WTC11 (cell line): ENCODE data around the gene ZCCHC8. TPM values are rescaled to one million over a fixed set of nuclear protein-coding genes. Genes with fewer than 3 reads are reported as not detected.
"Not testable (repeated sequence)": the region's sequence is repeated elsewhere in the genome, so short reads cannot be mapped to it uniquely, and the experiment has no call there.

ENCODE experiments used
- ATAC-seq: fragments of 200-7000 bp; cut with Tn5 transposase; 2 replicates; pipeline ENCODE4 v1.10.0; 2021; ENCODE audit warnings: mild to moderate bottlenecking, moderate library complexity
- CTCF ChIA-PET: fragments of 300-600 bp; sonication (Branson Sonifier 250); formaldehyde crosslinking; loops from one replicate; lab custom pipeline; 2021; ENCODE audit warnings: antibody characterized with exemption; lab: Charles Lee
- POLR2A ChIA-PET: fragments of 350-600 bp; sonication (Branson Sonifier 250); formaldehyde crosslinking; loops from one replicate; lab custom pipeline; 2021; ENCODE audit warnings: antibody characterized with exemption; lab: Charles Lee
- DNase-seq: peaks from one replicate; pipeline ENCODE4 v3.0.0; 2021; ENCODE audit warnings: low spot score
- H3K27ac Mint-ChIP-seq: 2 replicates; pipeline ENCODE4 v1.8.0; 2021; ENCODE audit warnings: mixed read lengths
- H3K27me3 Mint-ChIP-seq: 2 replicates; pipeline ENCODE4 v1.8.0; 2021; ENCODE audit warnings: low read depth, mild to moderate bottlenecking, moderate library complexity, mixed read lengths
- H3K36me3 Mint-ChIP-seq: 2 replicates; pipeline ENCODE4 v1.8.0; 2021; ENCODE audit warnings: mixed read lengths
- H3K4me1 Mint-ChIP-seq: 2 replicates; pipeline ENCODE4 v1.8.0; 2022; ENCODE audit warnings: mixed read lengths
- H3K4me3 Mint-ChIP-seq: 2 replicates; pipeline ENCODE4 v1.8.0; 2021; ENCODE audit warnings: mild to moderate bottlenecking, moderate library complexity, mixed read lengths
- H3K9me3 Mint-ChIP-seq: 2 replicates; pipeline ENCODE4 v1.8.0; 2021; ENCODE audit warnings: mixed read lengths
- ETV6 ChIP-seq: sonication (generic); formaldehyde crosslinking; IDR thresholded peaks from 2 replicates; pipeline ENCODE4 v1.8.1; 2022; ENCODE audit warnings: mild to moderate bottlenecking, missing genetic modification reagents
- FOXJ3 ChIP-seq: sonication (generic); formaldehyde crosslinking; IDR thresholded peaks from 2 replicates; pipeline ENCODE4 v1.9.0; 2021; ENCODE audit warnings: missing genetic modification reagents, mild to moderate bottlenecking, borderline replicate concordance
- HMGA2 ChIP-seq: fragments of 250-450 bp; sonication (Bioruptor Pico); IDR thresholded peaks from 2 replicates; pipeline ENCODE4 v1.4.0; 2021; ENCODE audit warnings: mild to moderate bottlenecking, moderate library complexity
- OVOL2 ChIP-seq: fragments of 250-450 bp; sonication (Bioruptor Pico); IDR thresholded peaks from 2 replicates; pipeline ENCODE4 v1.9.0; 2021; ENCODE audit warnings: mild to moderate bottlenecking, borderline replicate concordance
- RELA ChIP-seq: sonication (generic); formaldehyde crosslinking; IDR thresholded peaks from 2 replicates; pipeline ENCODE4 v1.8.1; 2022; ENCODE audit warnings: missing genetic modification reagents, mild to moderate bottlenecking, borderline replicate concordance
- SP1 ChIP-seq: sonication (generic); formaldehyde crosslinking; conservative IDR thresholded peaks from 2 replicates; pipeline ENCODE4 v1.8.1; 2022; ENCODE audit warnings: missing genetic modification reagents
- ZNF121 ChIP-seq: sonication (generic); formaldehyde crosslinking; IDR thresholded peaks from 2 replicates; pipeline ENCODE4 v1.8.0; 2023; ENCODE audit warnings: missing genetic modification reagents
- ZNF396 ChIP-seq: fragments of 250-450 bp; sonication (Bioruptor Pico); IDR thresholded peaks from 2 replicates; pipeline ENCODE4 v1.8.0; 2021; ENCODE audit warnings: mild to moderate bottlenecking, moderate library complexity, borderline replicate concordance
- ZNF416 ChIP-seq: fragments of 250-450 bp; sonication (Bioruptor Pico); IDR thresholded peaks from 2 replicates; pipeline ENCODE4 v1.9.0; 2021; ENCODE audit warnings: mild to moderate bottlenecking, inconsistent platforms
- total RNA-seq: library from RNA; stranded (reverse); gene quantifications from 3 replicates; pipeline ENCODE4 v1.2.3, GENCODE V29; 2021
- TF ChIP-seq, protein P1 (sequence below): sonication (generic); formaldehyde crosslinking; IDR thresholded peaks from 2 replicates; pipeline ENCODE4 v1.8.0; 2022; ENCODE audit warnings: mild to moderate bottlenecking, missing genetic modification reagents
- TF ChIP-seq, protein P2 (sequence below): fragments of 250-450 bp; sonication (Bioruptor Pico); IDR thresholded peaks from 2 replicates; pipeline ENCODE4 v2.1.2; 2022; ENCODE audit warnings: mild to moderate bottlenecking, moderate library complexity
- TF ChIP-seq, protein P3 (sequence below): fragments of 250-450 bp; sonication (Bioruptor Pico); IDR thresholded peaks from 2 replicates; pipeline ENCODE4 v1.8.0; 2021; ENCODE audit warnings: mild to moderate bottlenecking
- TF ChIP-seq, protein P4 (sequence below): sonication (generic); formaldehyde crosslinking; IDR thresholded peaks from 2 replicates; pipeline ENCODE4 v1.8.1; 2022; ENCODE audit warnings: low read depth, mild to moderate bottlenecking, moderate library complexity, missing genetic modification reagents, borderline replicate concordance
- TF ChIP-seq, protein P5 (sequence below): fragments of 200-600 bp; IDR thresholded peaks from 2 replicates; pipeline ENCODE4 v1.8.0; 2022; ENCODE audit warnings: antibody characterized with exemption
- TF ChIP-seq, protein P6 (sequence below): fragments of 250-450 bp; sonication (Bioruptor Pico); IDR thresholded peaks from 2 replicates; pipeline ENCODE4 v1.9.0; 2021; ENCODE audit warnings: mild to moderate bottlenecking, borderline replicate concordance
- TF ChIP-seq, protein P7 (sequence below): sonication (generic); formaldehyde crosslinking; conservative IDR thresholded peaks from 2 replicates; pipeline ENCODE4 v1.8.1; 2023; ENCODE audit warnings: mild to moderate bottlenecking, low read depth, missing genetic modification reagents, moderate library complexity

ZCCHC8 gene
- total RNA-seq, 1 experiment from 2014 or later: 28.4 TPM

DNA sequence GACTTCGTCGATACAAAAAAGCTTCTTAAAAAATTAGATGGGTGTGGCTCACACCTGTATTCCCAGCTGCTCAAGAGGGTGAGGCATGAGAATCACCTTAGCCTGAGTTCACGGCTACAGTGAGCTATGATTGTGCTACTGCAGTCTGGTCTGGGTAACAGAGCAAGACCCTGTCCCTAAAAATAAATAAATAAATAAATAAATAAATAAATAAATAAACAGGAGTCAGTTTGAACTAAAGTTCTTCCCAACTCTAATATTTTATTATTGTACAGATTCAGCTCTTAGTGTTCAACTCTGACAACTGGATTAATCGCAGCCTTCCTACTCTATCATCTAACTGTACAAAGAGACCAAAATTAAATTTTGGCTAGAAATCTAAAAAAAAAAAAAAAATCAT, 65.5 kb downstream of the ZCCHC8 start (continued):
- no peak for TF ChIP-seq ZNF396
- TF ChIP-seq, protein P1, sequence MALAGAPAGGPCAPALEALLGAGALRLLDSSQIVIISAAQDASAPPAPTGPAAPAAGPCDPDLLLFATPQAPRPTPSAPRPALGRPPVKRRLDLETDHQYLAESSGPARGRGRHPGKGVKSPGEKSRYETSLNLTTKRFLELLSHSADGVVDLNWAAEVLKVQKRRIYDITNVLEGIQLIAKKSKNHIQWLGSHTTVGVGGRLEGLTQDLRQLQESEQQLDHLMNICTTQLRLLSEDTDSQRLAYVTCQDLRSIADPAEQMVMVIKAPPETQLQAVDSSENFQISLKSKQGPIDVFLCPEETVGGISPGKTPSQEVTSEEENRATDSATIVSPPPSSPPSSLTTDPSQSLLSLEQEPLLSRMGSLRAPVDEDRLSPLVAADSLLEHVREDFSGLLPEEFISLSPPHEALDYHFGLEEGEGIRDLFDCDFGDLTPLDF (CRISPR knock-in tag): no peak
- TF ChIP-seq, protein P2, sequence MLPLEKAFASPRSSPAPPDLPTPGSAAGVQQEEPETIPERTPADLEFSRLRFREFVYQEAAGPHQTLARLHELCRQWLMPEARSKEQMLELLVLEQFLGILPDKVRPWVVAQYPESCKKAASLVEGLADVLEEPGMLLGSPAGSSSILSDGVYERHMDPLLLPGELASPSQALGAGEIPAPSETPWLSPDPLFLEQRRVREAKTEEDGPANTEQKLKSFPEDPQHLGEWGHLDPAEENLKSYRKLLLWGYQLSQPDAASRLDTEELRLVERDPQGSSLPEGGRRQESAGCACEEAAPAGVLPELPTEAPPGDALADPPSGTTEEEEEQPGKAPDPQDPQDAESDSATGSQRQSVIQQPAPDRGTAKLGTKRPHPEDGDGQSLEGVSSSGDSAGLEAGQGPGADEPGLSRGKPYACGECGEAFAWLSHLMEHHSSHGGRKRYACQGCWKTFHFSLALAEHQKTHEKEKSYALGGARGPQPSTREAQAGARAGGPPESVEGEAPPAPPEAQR (CRISPR knock-in tag): no peak

DNA sequence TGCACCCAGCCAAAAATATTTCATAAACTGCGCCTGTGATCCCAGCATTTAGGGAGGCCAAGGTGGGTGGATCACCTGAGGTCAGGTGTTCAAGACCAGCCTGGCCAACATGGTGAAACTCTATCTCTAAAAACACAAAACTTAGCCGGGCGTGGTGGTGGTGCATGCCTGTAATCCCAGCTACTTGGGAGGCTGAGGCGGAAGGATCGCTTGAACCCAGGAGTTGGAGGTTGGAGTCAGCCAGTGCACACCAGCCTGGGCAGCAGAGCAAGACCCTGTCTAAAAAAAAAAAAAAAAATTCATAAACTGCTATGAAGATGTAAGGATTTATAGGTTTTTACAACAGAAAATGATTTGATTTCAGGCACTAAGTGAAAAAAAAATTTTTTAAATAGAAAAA, 71.7 kb downstream of the ZCCHC8 start:
- CTCF ChIA-PET: not testable (repeated sequence)
- POLR2A ChIA-PET: interaction anchor here (0.6 kb wide), 1 partner anchor 839 kb away, joined by 3 read pairs; no protein-coding TSS in a partner anchor

DNA sequence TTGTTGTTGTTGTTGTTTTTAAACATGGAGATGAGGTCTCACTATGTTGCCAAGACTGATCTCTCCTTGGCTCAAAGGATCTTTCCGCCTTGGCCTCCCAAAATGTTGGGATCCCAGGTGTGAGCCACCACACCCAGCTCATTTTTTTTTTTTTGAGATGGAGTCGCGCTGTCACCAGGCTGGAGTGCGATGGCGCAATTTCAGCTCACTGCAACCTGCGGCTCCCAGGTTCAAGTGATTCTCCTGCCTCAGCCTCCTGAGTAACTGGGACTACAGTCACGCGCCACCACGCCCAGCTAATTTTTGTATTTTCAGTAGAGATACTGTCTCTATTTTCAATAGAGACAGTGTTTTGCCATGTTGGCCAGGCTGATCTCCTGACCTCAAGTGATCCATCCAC, 73.3 kb downstream of the ZCCHC8 start:
- ATAC-seq (no peak), DNase-seq (no peak)
- Mint-ChIP-seq H3K27me3 (peaks cover 2% of the 10 kb centered on the region; the same call in 1 of the 2 replicates), H3K36me3 (no peaks in the 10 kb centered on the region), H3K4me1 (peaks cover 6% of the 10 kb centered on the region), H3K27ac (no peak overlapping the region), H3K4me3 (no peak overlapping the region), H3K9me3 (no peaks in the 10 kb centered on the region)
- no peak for TF ChIP-seq SP1 (CRISPR knock-in tag)
- TF ChIP-seq, protein P3, sequence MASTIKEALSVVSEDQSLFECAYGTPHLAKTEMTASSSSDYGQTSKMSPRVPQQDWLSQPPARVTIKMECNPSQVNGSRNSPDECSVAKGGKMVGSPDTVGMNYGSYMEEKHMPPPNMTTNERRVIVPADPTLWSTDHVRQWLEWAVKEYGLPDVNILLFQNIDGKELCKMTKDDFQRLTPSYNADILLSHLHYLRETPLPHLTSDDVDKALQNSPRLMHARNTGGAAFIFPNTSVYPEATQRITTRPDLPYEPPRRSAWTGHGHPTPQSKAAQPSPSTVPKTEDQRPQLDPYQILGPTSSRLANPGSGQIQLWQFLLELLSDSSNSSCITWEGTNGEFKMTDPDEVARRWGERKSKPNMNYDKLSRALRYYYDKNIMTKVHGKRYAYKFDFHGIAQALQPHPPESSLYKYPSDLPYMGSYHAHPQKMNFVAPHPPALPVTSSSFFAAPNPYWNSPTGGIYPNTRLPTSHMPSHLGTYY (CRISPR knock-in tag): no peak
- TF ChIP-seq, protein P2 (CRISPR knock-in tag): no peak
- no peak for TF ChIP-seq ZNF416
- no peak for TF ChIP-seq ETV6 (CRISPR knock-in tag)
- TF ChIP-seq FOXJ3 (CRISPR knock-in tag): no peak
- TF ChIP-seq, protein P4, sequence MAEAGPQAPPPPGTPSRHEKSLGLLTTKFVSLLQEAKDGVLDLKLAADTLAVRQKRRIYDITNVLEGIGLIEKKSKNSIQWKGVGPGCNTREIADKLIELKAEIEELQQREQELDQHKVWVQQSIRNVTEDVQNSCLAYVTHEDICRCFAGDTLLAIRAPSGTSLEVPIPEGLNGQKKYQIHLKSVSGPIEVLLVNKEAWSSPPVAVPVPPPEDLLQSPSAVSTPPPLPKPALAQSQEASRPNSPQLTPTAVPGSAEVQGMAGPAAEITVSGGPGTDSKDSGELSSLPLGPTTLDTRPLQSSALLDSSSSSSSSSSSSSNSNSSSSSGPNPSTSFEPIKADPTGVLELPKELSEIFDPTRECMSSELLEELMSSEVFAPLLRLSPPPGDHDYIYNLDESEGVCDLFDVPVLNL: no peak
- TF ChIP-seq HMGA2: no peak
- TF ChIP-seq, protein P5, sequence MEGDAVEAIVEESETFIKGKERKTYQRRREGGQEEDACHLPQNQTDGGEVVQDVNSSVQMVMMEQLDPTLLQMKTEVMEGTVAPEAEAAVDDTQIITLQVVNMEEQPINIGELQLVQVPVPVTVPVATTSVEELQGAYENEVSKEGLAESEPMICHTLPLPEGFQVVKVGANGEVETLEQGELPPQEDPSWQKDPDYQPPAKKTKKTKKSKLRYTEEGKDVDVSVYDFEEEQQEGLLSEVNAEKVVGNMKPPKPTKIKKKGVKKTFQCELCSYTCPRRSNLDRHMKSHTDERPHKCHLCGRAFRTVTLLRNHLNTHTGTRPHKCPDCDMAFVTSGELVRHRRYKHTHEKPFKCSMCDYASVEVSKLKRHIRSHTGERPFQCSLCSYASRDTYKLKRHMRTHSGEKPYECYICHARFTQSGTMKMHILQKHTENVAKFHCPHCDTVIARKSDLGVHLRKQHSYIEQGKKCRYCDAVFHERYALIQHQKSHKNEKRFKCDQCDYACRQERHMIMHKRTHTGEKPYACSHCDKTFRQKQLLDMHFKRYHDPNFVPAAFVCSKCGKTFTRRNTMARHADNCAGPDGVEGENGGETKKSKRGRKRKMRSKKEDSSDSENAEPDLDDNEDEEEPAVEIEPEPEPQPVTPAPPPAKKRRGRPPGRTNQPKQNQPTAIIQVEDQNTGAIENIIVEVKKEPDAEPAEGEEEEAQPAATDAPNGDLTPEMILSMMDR: no peak
- TF ChIP-seq, protein P6, sequence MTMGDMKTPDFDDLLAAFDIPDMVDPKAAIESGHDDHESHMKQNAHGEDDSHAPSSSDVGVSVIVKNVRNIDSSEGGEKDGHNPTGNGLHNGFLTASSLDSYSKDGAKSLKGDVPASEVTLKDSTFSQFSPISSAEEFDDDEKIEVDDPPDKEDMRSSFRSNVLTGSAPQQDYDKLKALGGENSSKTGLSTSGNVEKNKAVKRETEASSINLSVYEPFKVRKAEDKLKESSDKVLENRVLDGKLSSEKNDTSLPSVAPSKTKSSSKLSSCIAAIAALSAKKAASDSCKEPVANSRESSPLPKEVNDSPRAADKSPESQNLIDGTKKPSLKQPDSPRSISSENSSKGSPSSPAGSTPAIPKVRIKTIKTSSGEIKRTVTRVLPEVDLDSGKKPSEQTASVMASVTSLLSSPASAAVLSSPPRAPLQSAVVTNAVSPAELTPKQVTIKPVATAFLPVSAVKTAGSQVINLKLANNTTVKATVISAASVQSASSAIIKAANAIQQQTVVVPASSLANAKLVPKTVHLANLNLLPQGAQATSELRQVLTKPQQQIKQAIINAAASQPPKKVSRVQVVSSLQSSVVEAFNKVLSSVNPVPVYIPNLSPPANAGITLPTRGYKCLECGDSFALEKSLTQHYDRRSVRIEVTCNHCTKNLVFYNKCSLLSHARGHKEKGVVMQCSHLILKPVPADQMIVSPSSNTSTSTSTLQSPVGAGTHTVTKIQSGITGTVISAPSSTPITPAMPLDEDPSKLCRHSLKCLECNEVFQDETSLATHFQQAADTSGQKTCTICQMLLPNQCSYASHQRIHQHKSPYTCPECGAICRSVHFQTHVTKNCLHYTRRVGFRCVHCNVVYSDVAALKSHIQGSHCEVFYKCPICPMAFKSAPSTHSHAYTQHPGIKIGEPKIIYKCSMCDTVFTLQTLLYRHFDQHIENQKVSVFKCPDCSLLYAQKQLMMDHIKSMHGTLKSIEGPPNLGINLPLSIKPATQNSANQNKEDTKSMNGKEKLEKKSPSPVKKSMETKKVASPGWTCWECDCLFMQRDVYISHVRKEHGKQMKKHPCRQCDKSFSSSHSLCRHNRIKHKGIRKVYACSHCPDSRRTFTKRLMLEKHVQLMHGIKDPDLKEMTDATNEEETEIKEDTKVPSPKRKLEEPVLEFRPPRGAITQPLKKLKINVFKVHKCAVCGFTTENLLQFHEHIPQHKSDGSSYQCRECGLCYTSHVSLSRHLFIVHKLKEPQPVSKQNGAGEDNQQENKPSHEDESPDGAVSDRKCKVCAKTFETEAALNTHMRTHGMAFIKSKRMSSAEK (CRISPR knock-in tag): no peak
- no peak for TF ChIP-seq RELA (CRISPR knock-in tag)
- TF ChIP-seq, protein P7, sequence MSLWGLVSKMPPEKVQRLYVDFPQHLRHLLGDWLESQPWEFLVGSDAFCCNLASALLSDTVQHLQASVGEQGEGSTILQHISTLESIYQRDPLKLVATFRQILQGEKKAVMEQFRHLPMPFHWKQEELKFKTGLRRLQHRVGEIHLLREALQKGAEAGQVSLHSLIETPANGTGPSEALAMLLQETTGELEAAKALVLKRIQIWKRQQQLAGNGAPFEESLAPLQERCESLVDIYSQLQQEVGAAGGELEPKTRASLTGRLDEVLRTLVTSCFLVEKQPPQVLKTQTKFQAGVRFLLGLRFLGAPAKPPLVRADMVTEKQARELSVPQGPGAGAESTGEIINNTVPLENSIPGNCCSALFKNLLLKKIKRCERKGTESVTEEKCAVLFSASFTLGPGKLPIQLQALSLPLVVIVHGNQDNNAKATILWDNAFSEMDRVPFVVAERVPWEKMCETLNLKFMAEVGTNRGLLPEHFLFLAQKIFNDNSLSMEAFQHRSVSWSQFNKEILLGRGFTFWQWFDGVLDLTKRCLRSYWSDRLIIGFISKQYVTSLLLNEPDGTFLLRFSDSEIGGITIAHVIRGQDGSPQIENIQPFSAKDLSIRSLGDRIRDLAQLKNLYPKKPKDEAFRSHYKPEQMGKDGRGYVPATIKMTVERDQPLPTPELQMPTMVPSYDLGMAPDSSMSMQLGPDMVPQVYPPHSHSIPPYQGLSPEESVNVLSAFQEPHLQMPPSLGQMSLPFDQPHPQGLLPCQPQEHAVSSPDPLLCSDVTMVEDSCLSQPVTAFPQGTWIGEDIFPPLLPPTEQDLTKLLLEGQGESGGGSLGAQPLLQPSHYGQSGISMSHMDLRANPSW (CRISPR knock-in tag): no peak
- no peak for TF ChIP-seq ZNF121 (CRISPR knock-in tag)
- TF ChIP-seq OVOL2 (CRISPR knock-in tag): no peak
- POLR2A ChIA-PET: no interaction called here
- CTCF ChIA-PET: interaction anchor here (0.9 to 1.3 kb wide), 2 partner anchors 28 to 44 kb away, joined by 3 read pairs; no protein-coding TSS in a partner anchor

More for the DNA sequence above, 71.7 kb downstream of the ZCCHC8 start:
- not testable (repeated sequence) for H3K27me3 Mint-ChIP-seq, H3K4me3 Mint-ChIP-seq, H3K36me3 Mint-ChIP-seq, H3K9me3 Mint-ChIP-seq, H3K27ac Mint-ChIP-seq, H3K4me1 Mint-ChIP-seq, ATAC-seq, DNase-seq
